HL-60 (cell line): ENCODE measurements around the gene CTSC.

Experiments used
- POLR2AphosphoS5 ChIP-seq: IDR thresholded peaks from 2 replicates; pipeline ENCODE4 v1.6.1; 2012; ENCODE audit warnings: low read depth
- TF ChIP-seq, protein P1 (sequence below): IDR thresholded peaks from one replicate; pipeline ENCODE4 v1.5.1; 2011; ENCODE audit warnings: low read length, control low read depth, inconsistent platforms; ENCODE audit not compliant: insufficient read depth

DNA sequence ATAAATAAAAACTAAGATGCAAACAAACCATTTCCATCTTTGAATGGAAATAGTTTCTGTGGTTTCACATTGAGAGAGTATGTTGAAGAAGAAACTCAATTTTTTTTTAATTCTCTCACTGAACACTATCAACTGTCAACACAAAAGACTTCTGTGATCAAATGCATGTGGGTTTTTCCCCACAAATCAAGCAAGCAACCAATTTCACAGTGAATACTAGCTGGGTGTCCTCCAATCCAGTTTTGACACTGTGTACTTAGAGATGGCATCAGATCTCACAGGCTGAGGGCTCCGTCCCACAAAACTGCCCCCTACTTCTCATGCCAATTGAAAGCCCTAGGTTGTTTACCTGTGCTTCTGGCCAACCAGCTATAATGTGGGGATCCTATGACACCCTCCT, 34.5 kb downstream of the CTSC start:
- no peak for TF ChIP-seq POLR2AphosphoS5
- TF ChIP-seq, protein P1, sequence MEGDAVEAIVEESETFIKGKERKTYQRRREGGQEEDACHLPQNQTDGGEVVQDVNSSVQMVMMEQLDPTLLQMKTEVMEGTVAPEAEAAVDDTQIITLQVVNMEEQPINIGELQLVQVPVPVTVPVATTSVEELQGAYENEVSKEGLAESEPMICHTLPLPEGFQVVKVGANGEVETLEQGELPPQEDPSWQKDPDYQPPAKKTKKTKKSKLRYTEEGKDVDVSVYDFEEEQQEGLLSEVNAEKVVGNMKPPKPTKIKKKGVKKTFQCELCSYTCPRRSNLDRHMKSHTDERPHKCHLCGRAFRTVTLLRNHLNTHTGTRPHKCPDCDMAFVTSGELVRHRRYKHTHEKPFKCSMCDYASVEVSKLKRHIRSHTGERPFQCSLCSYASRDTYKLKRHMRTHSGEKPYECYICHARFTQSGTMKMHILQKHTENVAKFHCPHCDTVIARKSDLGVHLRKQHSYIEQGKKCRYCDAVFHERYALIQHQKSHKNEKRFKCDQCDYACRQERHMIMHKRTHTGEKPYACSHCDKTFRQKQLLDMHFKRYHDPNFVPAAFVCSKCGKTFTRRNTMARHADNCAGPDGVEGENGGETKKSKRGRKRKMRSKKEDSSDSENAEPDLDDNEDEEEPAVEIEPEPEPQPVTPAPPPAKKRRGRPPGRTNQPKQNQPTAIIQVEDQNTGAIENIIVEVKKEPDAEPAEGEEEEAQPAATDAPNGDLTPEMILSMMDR, result no peak
